ENCODE measurements around the gene FHIT. TPM values are rescaled to one million over a fixed set of nuclear protein-coding genes. Genes with fewer than 3 reads are reported as not detected.

FHIT gene
- total RNA-seq, 1 experiment from 2014 or later, result 3.6 TPM

DNA sequence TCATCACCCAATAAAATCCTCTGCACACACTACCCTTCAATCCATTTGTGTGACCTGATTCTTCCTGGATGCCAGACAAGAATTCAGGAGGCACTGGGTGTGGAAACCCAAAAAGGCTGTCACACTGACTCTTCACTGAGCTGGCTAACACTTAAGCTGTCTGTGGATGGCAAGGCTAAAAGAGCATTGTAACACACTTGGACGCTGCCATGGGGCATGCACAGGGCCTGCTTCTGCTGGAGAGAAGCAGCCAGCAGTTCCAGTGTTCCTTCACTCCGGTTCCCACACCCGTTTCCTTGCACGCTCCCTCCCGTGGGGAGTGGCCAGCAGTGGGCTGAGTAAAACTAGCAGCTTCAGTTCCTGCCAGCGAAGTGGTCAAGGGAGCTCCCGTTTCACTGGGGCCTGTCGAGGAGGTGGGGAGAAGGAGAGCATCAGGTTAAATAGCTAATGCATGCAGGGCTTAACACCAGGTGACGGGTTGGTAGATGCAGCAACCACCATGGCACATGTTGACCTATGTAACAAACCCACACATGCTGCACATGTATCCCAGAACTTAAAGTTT is 737.1 kb downstream of the FHIT start:
- ChIA-PET CTCF (no interaction called here), POLR2A (ENCODE audit: unreplicated experiment) (no interaction called here)
- no peak for TF ChIP-seq EZH2 (IDR thresholded peaks at IDR 0.05; ENCODE audit: low read length, unreplicated experiment)
- TF ChIP-seq, protein P1, sequence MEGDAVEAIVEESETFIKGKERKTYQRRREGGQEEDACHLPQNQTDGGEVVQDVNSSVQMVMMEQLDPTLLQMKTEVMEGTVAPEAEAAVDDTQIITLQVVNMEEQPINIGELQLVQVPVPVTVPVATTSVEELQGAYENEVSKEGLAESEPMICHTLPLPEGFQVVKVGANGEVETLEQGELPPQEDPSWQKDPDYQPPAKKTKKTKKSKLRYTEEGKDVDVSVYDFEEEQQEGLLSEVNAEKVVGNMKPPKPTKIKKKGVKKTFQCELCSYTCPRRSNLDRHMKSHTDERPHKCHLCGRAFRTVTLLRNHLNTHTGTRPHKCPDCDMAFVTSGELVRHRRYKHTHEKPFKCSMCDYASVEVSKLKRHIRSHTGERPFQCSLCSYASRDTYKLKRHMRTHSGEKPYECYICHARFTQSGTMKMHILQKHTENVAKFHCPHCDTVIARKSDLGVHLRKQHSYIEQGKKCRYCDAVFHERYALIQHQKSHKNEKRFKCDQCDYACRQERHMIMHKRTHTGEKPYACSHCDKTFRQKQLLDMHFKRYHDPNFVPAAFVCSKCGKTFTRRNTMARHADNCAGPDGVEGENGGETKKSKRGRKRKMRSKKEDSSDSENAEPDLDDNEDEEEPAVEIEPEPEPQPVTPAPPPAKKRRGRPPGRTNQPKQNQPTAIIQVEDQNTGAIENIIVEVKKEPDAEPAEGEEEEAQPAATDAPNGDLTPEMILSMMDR (conservative IDR thresholded peaks at IDR 0.05; ENCODE audit: low read depth, low read length), result no peak
- no peak for TF ChIP-seq EZH2phosphoT487 (IDR thresholded peaks at IDR 0.05; ENCODE audit: borderline replicate concordance, low read length)
- no peak for ATAC-seq
- H3K79me2 ChIP-seq (ENCODE audit: low read length), result no peaks in the 10 kb centered on the region
- no peaks in the 10 kb centered on the region for H3K9me3 ChIP-seq (ENCODE audit: low read length)
- H3F3A ChIP-seq (ENCODE audit: low read length, unreplicated experiment), result no peaks in the 10 kb centered on the region
- H4K20me1 ChIP-seq (ENCODE audit: low read length), result no peaks in the 10 kb centered on the region
- no peaks in the 10 kb centered on the region for H3K36me3 ChIP-seq (ENCODE audit: low read depth, low read length)
- H2AFZ ChIP-seq (ENCODE audit: low read length), result no peak overlapping the region
- no peaks in the 10 kb centered on the region for H3K9me2 ChIP-seq (replicated peaks; ENCODE audit: low read length)
- H3K4me2 ChIP-seq (ENCODE audit: low read length), result no peak overlapping the region
- H3K4me1 ChIP-seq (ENCODE audit: insufficient read depth, low read length), result no peaks in the 10 kb centered on the region
- DNase-seq, result no peak
- no peaks in the 10 kb centered on the region for H3K27me3 ChIP-seq (ENCODE audit: low read length)
- H3K9ac ChIP-seq (ENCODE audit: low read length), result no peak overlapping the region
- no TSS peak for BruUV-seq (replicated peaks)
- intact Hi-C loops (cut with micrococcal nuclease), result no loop called here
- no peak overlapping the region for H3K27ac ChIP-seq (ENCODE audit: low read length)
- H3K4me3 ChIP-seq (ENCODE audit: low read length), result no peak overlapping the region

DNA sequence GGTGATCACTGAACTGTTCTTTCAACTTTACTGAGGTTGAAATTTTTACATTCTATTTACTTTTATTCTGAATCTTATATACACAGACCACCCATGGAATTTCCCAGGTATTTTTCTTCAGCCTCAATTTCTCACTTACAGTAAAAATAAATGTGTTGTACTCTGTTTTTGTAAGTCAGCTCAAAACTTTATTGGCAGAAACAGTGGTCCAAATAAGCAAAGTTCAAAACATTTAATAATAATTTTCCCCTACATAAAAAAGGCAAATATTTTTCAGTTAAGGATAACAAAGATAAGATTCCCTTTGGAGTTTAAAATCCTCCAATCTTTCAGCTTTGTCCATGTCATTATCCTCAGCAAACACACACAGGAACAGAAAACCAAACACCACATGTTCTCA is 738.0 kb downstream of the FHIT start:
- Histone ChIP-seq H3K27ac (ENCODE audit: low read length) (no peak overlapping the region), H3K9me3 (ENCODE audit: low read length) (no peaks in the 10 kb centered on the region), H3K79me2 (ENCODE audit: low read length) (no peaks in the 10 kb centered on the region), H3K9ac (ENCODE audit: low read length) (no peak overlapping the region), H3F3A (ENCODE audit: low read length, unreplicated experiment) (no peaks in the 10 kb centered on the region), H2AFZ (ENCODE audit: low read length) (no peak overlapping the region), H3K4me1 (ENCODE audit: insufficient read depth, low read length) (no peaks in the 10 kb centered on the region), H4K20me1 (ENCODE audit: low read length) (no peaks in the 10 kb centered on the region), H3K27me3 (ENCODE audit: low read length) (no peaks in the 10 kb centered on the region), H3K36me3 (ENCODE audit: low read depth, low read length) (no peaks in the 10 kb centered on the region), H3K4me2 (ENCODE audit: low read length) (no peak overlapping the region), H3K4me3 (ENCODE audit: low read length) (no peak overlapping the region), H3K9me2 (replicated peaks; ENCODE audit: low read length) (no peaks in the 10 kb centered on the region)
- ATAC-seq, result no peak
- BruUV-seq (replicated peaks), result no TSS peak
- intact Hi-C loops (cut with micrococcal nuclease), result no loop called here
- ChIA-PET CTCF (no interaction called here), POLR2A (ENCODE audit: unreplicated experiment) (no interaction called here)
- no peak for TF ChIP-seq EZH2phosphoT487 (IDR thresholded peaks at IDR 0.05; ENCODE audit: borderline replicate concordance, low read length)
- TF ChIP-seq EZH2 (IDR thresholded peaks at IDR 0.05; ENCODE audit: low read length, unreplicated experiment), result no peak
- TF ChIP-seq, protein P1 (conservative IDR thresholded peaks at IDR 0.05; ENCODE audit: low read depth, low read length), result no peak
- no peak for DNase-seq

- no peaks in the 10 kb centered on the region for H3K9me2 ChIP-seq (replicated peaks; ENCODE audit: low read length)
- H3K4me3 ChIP-seq (ENCODE audit: low read length), result no peak overlapping the region
Observed at GRCh38 chr3:60512506-60512905, 738.7 kb downstream of the FHIT start.

More at GRCh38 chr3:60512506-60512905, 738.7 kb downstream of the FHIT start:
- ATAC-seq (no peak), DNase-seq (no peak)
- TF ChIP-seq, protein P1 (conservative IDR thresholded peaks at IDR 0.05; ENCODE audit: low read depth, low read length), result no peak
- TF ChIP-seq EZH2phosphoT487 (IDR thresholded peaks at IDR 0.05; ENCODE audit: borderline replicate concordance, low read length) (no peak), EZH2 (IDR thresholded peaks at IDR 0.05; ENCODE audit: low read length, unreplicated experiment) (no peak)
- Histone ChIP-seq H3K4me2 (ENCODE audit: low read length) (no peak overlapping the region), H2AFZ (ENCODE audit: low read length) (no peak overlapping the region), H3K9me3 (ENCODE audit: low read length) (no peaks in the 10 kb centered on the region), H4K20me1 (ENCODE audit: low read length) (no peaks in the 10 kb centered on the region), H3K9ac (ENCODE audit: low read length) (no peak overlapping the region), H3K27ac (ENCODE audit: low read length) (no peak overlapping the region), H3K79me2 (ENCODE audit: low read length) (no peaks in the 10 kb centered on the region), H3K27me3 (ENCODE audit: low read length) (no peaks in the 10 kb centered on the region), H3F3A (ENCODE audit: low read length, unreplicated experiment) (no peaks in the 10 kb centered on the region), H3K4me1 (ENCODE audit: insufficient read depth, low read length) (no peaks in the 10 kb centered on the region), H3K36me3 (ENCODE audit: low read depth, low read length) (no peaks in the 10 kb centered on the region)
- CTCF ChIA-PET, result no interaction called here
- intact Hi-C loops (cut with micrococcal nuclease), result no loop called here
- POLR2A ChIA-PET (ENCODE audit: unreplicated experiment), result no interaction called here
- no TSS peak for BruUV-seq (replicated peaks)

Measured in PC-3 (cell line).